Umbilical cord (tissue), 2 donors: ENCODE results near the gene TUBA3E. TPM values are rescaled to one million over a fixed set of nuclear protein-coding genes. Genes with fewer than 3 reads are reported as not detected.
"Not testable (repeated sequence)": the region's sequence is repeated elsewhere in the genome, so short reads cannot be mapped to it uniquely, and the experiment has no call there.

Experiments used
- DNase-seq: peaks from one replicate; pipeline ENCODE4 v3.0.0-alpha.2; 2015; ENCODE audit warnings: low spot score
- total RNA-seq: library from RNA; depleted of rRNA; stranded (reverse); fragments of >200 nt; gene quantifications from one replicate; pipeline ENCODE4 v1.2.3, GENCODE V29; 2014; ENCODE audit warnings: low replicate concordance; ENCODE audit not compliant: insufficient read depth

The TUBA3E gene
- total RNA-seq, 1 donor from 2014 or later: not detected

DNA sequence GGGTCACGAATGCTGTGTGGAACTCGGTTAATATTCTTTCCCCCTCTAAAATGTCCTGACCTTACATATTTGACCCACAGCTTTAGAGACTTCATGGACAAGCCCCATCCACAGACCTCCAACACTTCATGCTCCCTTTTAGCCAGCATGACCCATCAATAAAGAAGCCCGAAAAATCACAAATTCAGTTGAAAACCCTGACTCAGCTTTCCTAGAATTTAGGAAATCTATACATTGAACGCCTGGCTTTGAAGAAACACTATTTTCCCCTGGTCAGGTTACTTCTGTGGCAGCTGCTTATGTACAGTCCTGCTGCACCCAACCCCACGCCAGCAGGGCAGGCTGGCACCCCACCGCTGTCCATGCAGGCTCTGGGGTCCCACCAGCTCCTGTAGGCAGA is 6.9 kb downstream of the TUBA3E start:
- DNase-seq: not testable (repeated sequence)

DNA sequence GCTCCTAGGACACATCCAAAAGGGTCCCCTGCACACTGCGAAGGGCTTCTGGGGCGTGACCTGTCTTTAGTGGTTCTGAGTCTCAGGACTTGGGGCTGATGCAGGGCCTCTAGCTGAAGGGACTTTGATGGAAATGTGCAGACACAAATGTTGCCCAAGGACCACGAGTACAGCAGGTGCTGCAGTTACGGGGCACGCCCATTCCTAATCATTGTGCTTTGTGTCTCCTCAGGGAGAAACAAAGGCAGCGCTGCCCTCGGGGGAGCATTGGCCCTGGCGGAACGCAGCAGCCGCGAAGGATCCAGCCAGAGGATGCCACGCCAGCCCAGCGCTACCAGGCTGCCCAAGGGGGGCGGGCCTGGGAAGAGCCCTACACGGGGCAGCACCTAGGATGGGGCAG is 8.0 kb downstream of the TUBA3E start:
- DNase-seq: no peak

DNA sequence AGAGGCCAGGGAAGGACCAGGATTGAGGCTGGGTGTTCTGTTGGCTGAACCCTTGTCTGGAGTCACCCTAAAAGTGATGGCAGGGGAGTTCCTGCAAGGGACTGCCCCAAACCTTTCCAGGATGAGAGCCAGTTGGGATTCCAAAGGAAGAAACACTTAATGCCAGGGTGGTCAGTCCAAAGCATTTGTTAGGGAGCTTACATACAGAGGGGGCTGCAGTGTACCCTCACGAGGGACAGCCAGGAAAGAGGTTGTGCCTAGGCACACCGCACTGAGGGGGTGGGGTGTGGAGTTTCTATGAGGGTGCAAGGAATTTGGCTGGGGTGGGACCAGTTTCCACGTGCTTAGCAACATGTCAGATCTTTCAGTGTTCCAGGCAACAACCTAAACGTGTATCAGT is 9.3 kb downstream of the TUBA3E start:
- not testable (repeated sequence) for DNase-seq

DNA sequence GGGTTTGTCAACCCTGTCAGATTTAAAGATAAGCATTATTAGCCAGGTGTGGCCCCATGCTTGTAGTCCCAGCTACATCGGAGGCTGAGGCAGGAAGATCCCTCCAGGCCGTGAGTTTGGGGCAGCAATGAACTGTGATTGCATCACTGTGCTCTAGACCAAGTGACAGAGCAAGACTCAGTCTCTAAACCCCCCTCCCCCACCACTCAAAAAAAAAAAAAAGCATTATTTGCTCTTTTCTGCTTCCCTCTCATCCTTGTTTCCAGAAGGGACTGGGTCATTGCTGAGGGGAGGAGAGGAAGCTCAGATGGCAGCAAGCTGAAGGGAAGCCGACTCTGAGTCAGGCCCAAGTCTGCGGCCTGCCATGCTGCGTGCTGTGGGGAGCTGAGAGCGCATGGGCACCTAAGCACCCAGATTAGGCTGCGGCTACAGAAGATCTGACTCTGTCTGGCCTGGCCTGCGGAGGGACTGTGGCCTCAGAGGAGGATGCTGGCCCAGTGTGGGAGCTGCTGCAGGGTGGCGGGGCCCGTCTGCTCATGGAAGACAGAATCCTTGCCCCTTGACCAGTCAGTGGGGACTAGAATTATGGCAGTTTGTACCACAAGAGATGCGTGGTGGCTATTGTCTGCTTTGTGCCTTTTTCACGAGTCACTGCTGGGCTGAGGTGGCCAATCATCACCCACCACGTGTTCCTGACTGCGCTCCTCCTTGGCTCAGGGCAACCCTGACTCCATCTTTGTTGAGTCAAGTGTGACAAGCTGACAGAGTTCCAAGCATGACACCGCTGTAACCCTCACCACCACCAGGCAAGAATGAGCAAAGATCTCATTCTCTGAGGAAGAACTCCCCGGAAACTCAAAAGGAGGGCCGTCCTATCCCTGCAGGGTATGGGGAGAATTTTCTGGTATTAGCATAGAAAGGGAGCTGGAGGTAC is 10.1 kb downstream of the TUBA3E start:
- DNase-seq: not testable (repeated sequence)

DNA sequence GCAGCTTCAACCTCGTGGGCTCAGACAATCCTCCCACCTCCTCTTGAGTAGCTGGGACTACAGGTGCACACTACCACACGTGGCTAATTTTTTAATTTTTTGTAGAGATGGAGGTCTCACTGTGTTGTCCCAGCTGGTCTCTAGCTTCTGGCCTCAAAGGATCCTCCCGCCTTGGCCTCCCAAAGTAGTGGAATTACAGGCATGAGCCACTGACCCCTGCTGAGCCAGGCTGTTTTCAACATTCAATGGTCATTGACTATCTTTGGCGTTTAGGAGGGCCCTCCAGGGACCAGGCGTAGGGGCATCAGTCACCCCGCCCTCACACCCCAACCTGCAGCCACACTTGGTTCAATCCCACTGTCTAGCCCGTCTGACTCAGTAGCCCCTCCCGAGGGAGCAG is 11.0 kb downstream of the TUBA3E start:
- DNase-seq: no peak

DNA sequence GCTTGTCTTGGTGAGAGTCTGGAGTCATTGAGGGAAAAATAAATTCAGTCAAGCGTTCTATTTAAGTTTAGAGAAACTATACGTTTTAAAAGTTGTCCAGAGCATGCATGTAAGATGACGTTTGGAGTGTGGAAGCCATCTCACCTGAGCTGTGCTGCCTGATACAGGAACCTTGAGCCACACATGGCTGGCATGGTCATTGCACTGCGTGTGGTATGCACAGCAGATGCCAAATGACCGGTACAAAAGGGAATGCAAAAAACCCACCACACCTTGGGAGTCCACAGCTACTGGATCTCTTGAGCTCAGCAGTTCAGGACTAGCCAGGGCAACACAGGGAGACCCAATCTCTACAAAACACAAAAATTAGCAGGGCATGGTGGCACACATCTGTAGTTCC is 11.8 kb downstream of the TUBA3E start:
- DNase-seq: no peak

DNA sequence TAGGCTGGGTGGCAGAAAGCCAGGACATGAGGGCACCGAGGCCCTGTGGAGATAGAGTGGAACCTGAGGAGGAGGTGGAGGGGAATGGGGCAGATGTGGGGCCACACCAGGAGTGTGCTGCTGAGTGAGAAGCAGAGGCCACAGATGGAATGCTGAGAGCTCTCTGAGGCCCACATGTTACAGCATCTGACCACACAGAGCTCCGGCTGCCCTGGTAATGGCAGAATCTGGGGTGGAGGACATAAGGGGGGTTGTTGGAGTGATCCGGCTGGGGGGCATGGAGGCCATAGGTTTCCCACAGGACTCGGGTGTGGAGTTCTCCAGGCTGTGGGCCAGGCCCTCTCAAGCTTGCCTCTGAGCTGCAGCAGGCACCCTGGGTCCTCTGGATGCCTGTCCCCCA is 12.3 kb downstream of the TUBA3E start:
- DNase-seq: no peak

DNA sequence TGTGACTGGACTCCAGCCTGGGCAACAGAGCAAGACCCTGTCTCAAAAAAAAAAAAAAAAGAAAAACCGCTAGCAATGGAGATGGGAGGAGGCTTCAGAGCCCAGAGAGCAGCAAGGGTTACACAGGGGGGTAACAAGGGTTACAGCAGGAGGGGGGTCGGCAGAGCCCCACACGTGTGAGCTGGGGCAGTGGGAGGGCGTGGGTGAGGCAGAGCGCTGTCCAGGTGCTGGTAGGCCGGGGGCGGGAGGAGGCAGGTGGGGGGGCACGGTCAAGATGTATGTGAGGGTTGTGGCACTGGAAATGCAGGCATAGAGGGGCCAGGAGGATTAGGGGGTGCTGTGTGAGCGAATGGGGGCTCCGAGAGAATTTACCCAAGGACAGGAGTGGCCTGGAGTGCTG is 12.8 kb downstream of the TUBA3E start:
- DNase-seq: no peak

DNA sequence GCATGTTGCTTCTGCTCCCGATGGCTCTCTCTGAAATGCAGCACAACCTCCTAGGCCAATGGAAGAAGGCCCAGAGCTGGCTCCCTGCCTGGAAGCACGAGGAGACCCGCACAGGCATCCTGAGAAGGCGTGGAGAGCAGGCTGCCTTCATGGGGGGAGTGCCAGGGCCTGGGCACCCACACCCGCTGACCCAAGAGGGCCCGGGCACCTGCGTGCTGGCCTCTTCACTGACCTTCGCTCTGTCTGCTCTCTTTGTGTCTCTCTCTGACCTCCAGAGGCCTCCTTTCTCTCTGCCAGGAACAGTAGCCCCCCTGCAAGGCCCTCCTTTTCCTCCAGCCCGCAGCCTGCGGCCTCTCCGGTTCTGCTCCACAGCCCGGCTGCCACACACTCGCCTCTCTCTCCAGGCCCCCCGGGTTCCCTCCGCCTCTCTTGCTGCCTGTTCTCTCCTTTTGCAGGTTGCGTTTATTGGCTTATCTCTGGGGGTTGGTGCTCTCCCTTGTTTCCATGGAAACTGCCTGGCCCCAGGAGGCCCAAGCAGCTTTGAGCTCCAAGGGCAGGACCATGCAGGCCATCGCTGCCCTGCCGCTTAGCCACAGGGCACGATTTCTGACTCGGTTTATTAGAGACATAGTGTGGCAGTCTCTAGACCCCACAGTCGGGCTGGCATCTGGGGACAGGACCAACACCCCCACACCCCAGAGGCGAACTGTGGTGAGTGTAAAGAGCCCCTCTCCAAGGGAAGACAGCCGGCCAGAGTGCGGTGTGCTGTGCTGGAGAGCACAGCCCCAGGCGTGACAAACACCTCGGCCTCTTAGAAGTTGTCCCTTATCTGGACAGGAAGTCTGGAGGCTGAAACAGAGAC is 14.5 kb downstream of the TUBA3E start:
- peak; percentile 69 for DNase-seq

DNA sequence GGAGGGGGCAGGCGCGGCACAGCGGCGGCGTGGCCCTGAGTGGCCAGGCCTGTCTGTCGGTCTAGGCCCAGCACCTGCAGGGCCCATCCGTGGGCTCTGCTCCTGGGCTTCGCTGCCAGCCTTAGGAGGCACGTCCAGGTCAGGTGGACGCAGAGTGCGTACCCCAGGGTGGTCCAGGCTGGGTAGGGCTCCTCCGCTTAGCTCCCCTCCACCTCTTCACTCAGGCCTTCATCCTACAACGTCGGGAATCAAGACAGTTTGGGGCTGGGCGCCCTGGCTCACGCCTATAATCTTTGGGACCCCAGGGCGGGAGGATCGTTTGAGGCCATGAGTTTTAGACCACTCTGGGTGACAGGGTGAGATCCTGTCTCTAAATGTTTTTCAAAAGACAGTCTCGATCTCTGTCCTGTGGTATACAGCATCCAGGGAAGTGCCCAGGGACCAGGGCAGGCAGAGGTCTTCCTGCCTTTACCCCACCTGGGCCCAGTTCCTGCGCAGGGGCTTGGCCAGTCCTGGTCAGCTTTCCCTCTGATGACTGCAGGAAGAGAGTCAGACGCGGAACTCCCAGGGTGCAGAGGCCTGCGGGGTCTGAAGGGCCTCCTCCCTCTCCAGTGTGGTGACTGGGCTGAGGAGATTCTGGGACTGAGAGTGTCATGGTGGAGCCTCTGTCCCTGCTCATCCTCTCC is 15.3 kb downstream of the TUBA3E start:
- peak; percentile 11 for DNase-seq

DNA sequence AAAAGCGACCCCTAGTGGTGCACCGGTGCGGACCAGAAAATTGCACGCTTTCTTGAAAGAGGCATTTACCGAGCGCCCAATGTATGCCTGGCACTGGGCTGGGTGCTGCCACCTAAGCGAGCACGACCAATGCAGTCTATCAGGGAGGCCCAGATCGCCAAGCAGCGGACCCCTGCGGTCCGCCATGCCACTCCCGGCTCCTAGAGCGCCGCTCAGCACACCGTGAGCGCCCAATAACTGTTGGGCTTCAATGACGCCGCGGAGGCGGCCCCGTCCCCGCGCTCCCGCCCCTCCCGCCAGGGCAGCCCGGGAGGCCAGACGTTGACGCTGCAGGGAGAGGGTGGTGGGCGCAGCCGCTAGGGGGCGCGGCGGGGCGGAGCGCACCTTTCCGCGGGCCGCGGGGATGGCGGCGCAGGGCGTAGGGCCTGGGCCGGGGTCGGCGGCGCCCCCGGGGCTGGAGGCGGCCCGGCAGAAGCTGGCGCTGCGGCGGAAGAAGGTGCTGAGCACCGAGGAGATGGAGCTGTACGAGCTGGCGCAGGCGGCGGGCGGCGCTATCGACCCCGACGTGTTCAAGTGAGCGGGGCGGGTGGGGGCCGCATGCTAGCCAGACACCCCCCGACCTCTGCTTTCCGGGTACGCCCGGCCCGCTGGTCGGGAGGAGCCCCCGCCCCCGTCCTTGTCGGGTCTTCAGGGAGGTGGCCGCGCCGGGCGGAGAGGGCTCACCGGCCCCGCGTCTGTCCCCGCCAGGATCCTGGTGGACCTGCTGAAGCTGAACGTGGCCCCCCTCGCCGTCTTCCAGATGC is 16.2 kb downstream of the TUBA3E start, which contains the start of gene MZT2B:
MZT2B (plus strand) TSS at position 383 of the 803 bp plus-strand sequence; CDS start at position 404, 21 bp downstream.
- DNase-seq: peak; percentile 91

DNA sequence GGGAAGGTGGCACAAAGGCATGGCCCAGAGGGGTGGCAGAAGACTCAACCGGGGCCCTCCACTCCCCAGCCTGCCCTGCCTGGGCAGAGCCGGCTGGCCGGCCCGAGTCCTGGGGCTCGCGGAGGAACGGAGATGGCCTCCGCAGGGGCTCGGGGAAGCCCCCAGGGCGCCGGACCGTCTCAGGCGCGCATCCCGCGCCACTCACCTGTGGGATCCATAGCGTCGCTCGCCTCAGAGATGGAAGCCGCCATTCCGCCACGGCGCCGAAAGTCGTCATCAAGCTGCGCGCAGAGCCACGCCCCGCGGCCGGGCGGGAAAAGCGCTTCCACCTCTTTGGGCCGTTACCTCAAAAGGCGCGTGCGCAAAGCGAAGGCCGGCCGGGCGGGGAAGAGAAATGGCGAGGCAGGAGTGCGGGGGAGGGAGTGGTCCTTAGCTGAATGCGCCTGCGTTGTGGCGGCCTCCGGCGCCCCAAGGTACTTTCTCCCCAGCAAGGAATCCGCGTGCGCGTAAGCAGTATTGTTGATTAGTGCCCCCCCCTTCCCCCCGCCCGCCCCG is 16.8 kb downstream of the TUBA3E start, which contains the start of gene SMPD4:
SMPD4 (minus strand) TSS at position 278 of the 555 bp plus-strand sequence. CDS start 5,010 bp downstream, outside the sequence.
- DNase-seq: peak; percentile 99

DNA sequence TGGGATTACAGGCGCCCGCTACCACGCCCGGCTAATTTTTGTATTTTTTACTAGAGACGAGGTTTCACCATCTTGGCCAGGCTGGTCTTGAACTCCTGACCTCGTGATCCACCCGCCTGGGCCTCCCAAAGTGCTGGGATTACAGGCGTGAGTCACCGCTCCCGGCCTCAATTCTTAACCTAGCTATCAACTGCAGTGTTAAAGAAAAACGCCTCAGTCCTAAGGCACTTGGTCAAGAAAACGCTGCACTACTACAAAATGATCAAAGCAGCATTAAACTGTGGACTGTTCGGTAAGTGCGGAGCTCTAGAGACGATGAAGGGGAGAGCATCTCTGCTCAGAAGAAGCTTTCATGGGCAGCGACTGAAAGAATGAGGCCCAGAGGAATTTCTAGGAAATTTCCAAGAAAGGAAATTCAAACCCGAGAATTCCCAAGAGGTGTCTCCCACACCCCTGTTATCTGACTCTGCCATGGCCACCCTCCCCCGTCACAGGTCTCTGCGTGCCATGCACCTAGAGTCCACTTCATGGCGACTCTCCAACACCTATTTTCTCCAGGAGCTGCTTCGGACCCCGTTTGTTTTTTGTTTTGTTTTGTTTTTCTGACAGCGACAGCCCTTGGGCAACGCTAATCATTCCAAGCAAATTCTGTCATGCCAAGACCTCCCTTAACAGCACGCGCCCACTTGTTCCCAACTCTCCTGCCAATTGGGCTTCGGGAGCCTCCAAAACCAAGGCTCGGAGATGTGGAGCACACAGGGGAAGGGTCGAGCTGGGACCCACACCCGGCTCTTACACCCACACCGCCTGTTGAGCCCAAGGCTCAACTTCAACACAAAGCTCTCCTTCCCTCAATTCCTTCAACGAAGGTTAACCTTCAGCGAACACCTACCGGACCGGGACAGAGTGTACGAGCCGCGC is 17.6 kb downstream of the TUBA3E start:
- DNase-seq: not testable (repeated sequence)

DNA sequence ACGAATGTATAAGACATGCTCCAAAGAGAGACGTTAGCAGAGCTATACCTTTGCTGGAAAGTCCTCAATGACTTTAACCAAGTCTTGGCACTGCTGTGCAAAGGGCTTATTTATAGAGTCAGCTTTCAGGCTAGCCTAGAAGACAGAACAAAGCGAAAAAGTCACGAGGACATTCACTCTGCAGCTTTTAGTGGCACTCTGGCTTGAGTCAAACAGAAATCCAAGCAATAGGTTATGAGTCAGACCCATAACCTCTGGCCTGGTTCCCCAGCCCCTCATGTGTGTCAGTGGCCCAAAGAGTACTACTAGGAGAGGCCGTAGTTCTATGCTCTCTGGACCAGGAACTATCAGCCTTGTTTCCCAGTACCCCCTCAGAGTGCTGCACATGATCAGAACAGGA is 23.4 kb downstream of the TUBA3E start:
- not testable (repeated sequence) for DNase-seq

DNA sequence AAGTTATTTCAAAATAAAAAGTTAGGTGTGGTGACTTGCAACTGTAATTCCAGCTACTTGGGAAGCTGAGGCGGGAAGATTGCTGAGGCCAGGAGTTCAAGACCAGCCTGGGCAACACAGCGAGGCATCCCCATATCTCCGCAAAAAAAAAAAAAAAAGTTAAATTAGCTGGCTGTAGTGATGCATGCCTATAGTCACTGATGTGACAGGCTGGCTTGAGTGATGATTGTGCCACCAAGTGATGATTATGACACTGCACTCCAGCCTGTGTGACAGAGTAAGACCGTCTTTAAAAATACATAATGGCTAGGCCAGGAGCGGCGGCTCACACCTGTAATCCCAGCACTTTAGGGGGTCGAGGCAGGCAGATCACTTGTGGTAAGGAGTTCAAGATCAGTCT is 28.3 kb downstream of the TUBA3E start:
- no peak for DNase-seq

DNA sequence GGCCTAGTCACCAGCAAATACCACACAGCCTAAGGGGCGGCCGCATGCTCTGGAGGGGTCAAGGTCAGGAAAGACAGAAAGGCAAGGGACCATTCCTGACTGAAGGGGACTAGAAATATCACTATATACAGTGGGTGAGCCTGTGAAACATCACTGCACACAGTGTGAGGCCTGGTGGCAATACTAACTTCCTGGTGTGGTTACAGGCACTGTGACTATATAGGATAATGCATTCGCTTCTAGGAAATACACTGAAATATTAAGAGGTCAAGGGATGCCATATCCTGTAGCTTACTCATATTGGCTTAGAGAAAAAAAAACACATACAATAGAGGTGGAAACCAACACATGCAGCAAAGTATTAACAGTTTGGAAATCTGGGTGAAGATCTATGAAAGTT is 29.1 kb downstream of the TUBA3E start:
- DNase-seq: not testable (repeated sequence)

DNA sequence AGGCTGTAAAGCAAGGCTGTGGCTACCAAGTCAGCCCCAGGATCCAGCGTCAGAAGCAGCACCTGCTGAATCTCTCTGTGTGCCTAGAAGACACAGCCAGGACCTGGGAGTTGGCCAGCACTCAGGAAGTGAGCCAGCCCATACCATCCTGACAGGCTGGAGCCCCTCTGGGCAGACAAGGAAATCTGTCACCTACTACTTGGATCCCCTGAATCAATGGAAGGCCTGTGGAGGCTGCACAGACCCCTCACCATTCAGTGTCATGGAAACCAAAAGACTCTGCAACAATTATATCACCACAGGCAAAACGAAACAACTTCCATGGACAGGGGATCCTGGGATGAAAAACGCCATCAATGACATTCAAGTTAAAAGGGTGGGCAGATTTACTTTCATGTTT is 31.6 kb downstream of the TUBA3E start:
- not testable (repeated sequence) for DNase-seq

DNA sequence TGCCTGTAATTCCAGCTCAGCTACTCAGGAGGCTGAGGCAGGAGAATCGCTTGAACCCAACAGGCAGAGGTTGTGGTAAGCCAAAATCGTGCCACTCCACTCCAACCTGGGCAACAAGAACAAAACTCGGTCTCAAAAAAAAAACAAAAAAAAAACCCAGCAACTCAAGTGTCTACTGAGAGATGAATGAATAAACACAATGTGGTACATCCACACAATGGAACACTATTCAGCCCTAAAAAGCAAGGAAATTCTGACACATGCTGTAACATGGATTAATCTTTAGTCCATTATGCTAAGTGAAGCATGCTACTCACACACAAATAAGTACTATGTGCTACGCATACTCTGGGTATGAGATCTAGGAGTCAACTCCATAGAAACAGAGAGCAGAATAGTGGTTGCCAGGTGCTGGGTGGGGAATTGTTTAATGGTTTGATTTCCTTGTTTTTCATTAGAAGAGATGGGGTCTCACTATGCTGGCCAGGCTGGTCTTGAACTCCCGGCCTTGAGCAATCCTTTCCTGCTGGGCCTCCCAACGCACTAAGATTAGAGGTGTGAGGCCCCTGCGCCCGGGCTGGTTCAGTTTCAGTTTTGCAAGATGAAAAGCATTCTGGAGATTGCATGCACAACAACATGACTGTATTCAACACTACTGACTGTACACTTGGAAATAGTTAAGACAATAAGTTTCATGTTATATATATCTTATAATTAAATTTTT is 32.8 kb downstream of the TUBA3E start:
- DNase-seq: no peak

DNA sequence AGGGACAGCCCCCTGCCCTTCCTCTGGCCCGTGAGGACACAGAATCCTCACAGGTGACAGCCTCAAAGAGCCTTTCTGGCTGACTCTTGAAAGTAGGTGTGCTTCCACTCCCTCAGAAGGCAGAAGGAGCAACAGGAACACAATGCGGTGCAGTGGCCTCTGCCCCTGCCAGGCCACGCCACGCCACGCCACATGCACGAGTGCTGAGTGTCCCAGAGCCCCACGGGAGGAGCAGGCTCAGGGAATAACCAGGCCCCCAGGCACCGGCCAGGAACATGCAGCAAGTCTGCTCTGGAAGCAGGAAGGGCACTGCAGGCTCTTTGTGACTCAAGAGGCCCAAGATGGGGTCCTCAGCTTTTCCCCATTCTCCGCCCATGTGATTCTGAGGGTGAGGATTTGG is 35.3 kb downstream of the TUBA3E start:
- no peak for DNase-seq
